Measurements from ENCODE around the gene GSDMA.

GSDMA gene

GRCh38 chr17:39963829-39964228, 1.0 kb downstream of the GSDMA start:
- Histone ChIP-seq H3K9me3 (replicated peaks in 1 of 2; ENCODE audit: control insufficient read depth in 2 of 2, insufficient read depth in 1 of 2, low read depth in 1 of 2, low read length in 2 of 2) (no peaks in the 10 kb centered on the region), H3K9ac (ENCODE audit: low read depth, low read length, poor library complexity) (no peak overlapping the region), H3K79me1 (ENCODE audit: low read depth, low read length) (no peaks in the 10 kb centered on the region), H2BK5ac (ENCODE audit: low read length) (no peak overlapping the region), H3K18ac (ENCODE audit: low read length) (peak overlapping the region; percentile 2), H3K4ac (ENCODE audit: low read length) (no peak overlapping the region), H3K36me3 (replicated peaks in 1 of 2; ENCODE audit: control insufficient read depth in 2 of 2, insufficient read depth in 2 of 2, low read length in 2 of 2) (no peaks in the 10 kb centered on the region), H2AK5ac (ENCODE audit: low read depth, low read length) (no peak overlapping the region), H3K23ac (ENCODE audit: low read depth, low read length, poor library complexity) (no peak overlapping the region), H2AFZ (ENCODE audit: low read length) (no peak overlapping the region), H3K4me2 (ENCODE audit: insufficient read depth, low read length, poor library complexity, severe bottlenecking) (no peak overlapping the region), H4K91ac (ENCODE audit: low read depth, low read length, poor library complexity) (no peak overlapping the region), H3K27me3 (ENCODE audit: control insufficient read depth in 3 of 3, insufficient read depth in 3 of 3, low read depth in 1 of 3, low read length in 3 of 3) (peaks cover 0 to 36% (median 0%) of the 10 kb centered on the region in 3 experiments), H3K27ac (replicated peaks; ENCODE audit: low read length) (no peak overlapping the region), H3K4me3 (ENCODE audit: low read length in 2 of 2) (no peak overlapping the region), H2BK12ac (ENCODE audit: low read length) (no peak overlapping the region), H2BK15ac (ENCODE audit: low read length) (no peak overlapping the region), H3K4me1 (ENCODE audit: control insufficient read depth in 2 of 2, insufficient read depth in 1 of 2, low read depth in 1 of 2, low read length in 2 of 2) (peaks cover 1 to 2% of the 10 kb centered on the region in 2 donors), H2BK120ac (ENCODE audit: low read depth, low read length) (no peak overlapping the region), H4K8ac (ENCODE audit: low read depth, low read length) (no peak overlapping the region), H3K14ac (ENCODE audit: low read length) (no peak overlapping the region)
- DNase-seq (ENCODE audit: low spot score): no peak
- WGBS, 2 donors (ENCODE audit: extremely low coverage in 2 of 2, insufficient read length in 2 of 2, insufficient replicate concordance in 1 of 2): no CpG with 5 or more reads among the region's 6 CpGs

GRCh38 chr17:39965017-39965699, 2.4 kb downstream of the GSDMA start:
- H3K9me3 ChIP-seq (replicated peaks in 1 of 2; ENCODE audit: control insufficient read depth in 2 of 2, insufficient read depth in 1 of 2, low read depth in 1 of 2, low read length in 2 of 2): no peaks in the 10 kb centered on the region
- H3K14ac ChIP-seq (ENCODE audit: low read length): no peak overlapping the region
- H3K4me3 ChIP-seq (ENCODE audit: low read length in 2 of 2): no peak overlapping the region
- no peak overlapping the region for H2AFZ ChIP-seq (ENCODE audit: low read length)
- H3K4me1 ChIP-seq (ENCODE audit: control insufficient read depth in 2 of 2, insufficient read depth in 1 of 2, low read depth in 1 of 2, low read length in 2 of 2): peaks cover 0 to 2% of the 10 kb centered on the region in 2 donors
- H4K91ac ChIP-seq (ENCODE audit: low read depth, low read length, poor library complexity): no peak overlapping the region
- no peaks in the 10 kb centered on the region for H3K79me1 ChIP-seq (ENCODE audit: low read depth, low read length)
- H2BK15ac ChIP-seq (ENCODE audit: low read length): no peak overlapping the region
- no peak overlapping the region for H3K27ac ChIP-seq (replicated peaks; ENCODE audit: low read length)
- no CpG with 5 or more reads among the region's 8 CpGs for WGBS, 2 donors (ENCODE audit: extremely low coverage in 2 of 2, insufficient read length in 2 of 2, insufficient replicate concordance in 1 of 2)
- H3K23ac ChIP-seq (ENCODE audit: low read depth, low read length, poor library complexity): no peak overlapping the region
- H4K8ac ChIP-seq (ENCODE audit: low read depth, low read length): no peak overlapping the region
- H3K18ac ChIP-seq (ENCODE audit: low read length): no peak overlapping the region
- H3K4ac ChIP-seq (ENCODE audit: low read length): no peak overlapping the region
- no peak for DNase-seq (ENCODE audit: low spot score)
- no peak overlapping the region for H2BK12ac ChIP-seq (ENCODE audit: low read length)
- peaks cover 0 to 47% (median 0%) of the 10 kb centered on the region in 3 experiments for H3K27me3 ChIP-seq (ENCODE audit: control insufficient read depth in 3 of 3, insufficient read depth in 3 of 3, low read depth in 1 of 3, low read length in 3 of 3)
- no peak overlapping the region for H3K4me2 ChIP-seq (ENCODE audit: insufficient read depth, low read length, poor library complexity, severe bottlenecking)
- H3K9ac ChIP-seq (ENCODE audit: low read depth, low read length, poor library complexity): no peak overlapping the region
- no peak overlapping the region for H2BK5ac ChIP-seq (ENCODE audit: low read length)
- H2AK5ac ChIP-seq (ENCODE audit: low read depth, low read length): peak overlapping the region; percentile 34
- no peak overlapping the region for H2BK120ac ChIP-seq (ENCODE audit: low read depth, low read length)
- no peaks in the 10 kb centered on the region for H3K36me3 ChIP-seq (replicated peaks in 1 of 2; ENCODE audit: control insufficient read depth in 2 of 2, insufficient read depth in 2 of 2, low read length in 2 of 2)

GRCh38 chr17:39966771-39967170, 4.0 kb downstream of the GSDMA start:
- no peak for DNase-seq (ENCODE audit: low spot score)
- H3K27ac ChIP-seq (replicated peaks; ENCODE audit: low read length): no peak overlapping the region

GRCh38 chr17:39968761-39969160, 6.0 kb downstream of the GSDMA start:
- no CpG with 5 or more reads among the region's 2 CpGs for WGBS, 2 donors (ENCODE audit: extremely low coverage in 2 of 2, insufficient read length in 2 of 2, insufficient replicate concordance in 1 of 2)
- H3K27ac ChIP-seq (replicated peaks; ENCODE audit: low read length): no peak overlapping the region

More at GRCh38 chr17:39966771-39967170, 4.0 kb downstream of the GSDMA start:
- Histone ChIP-seq H2AFZ (ENCODE audit: low read length) (no peak overlapping the region), H3K9me3 (replicated peaks in 1 of 2; ENCODE audit: control insufficient read depth in 2 of 2, insufficient read depth in 1 of 2, low read depth in 1 of 2, low read length in 2 of 2) (no peaks in the 10 kb centered on the region), H2BK5ac (ENCODE audit: low read length) (no peak overlapping the region), H3K4ac (ENCODE audit: low read length) (no peak overlapping the region), H3K27me3 (ENCODE audit: control insufficient read depth in 3 of 3, insufficient read depth in 3 of 3, low read depth in 1 of 3, low read length in 3 of 3) (peaks cover 0 to 58% (median 0%) of the 10 kb centered on the region in 3 experiments), H3K4me2 (ENCODE audit: insufficient read depth, low read length, poor library complexity, severe bottlenecking) (no peak overlapping the region), H2BK120ac (ENCODE audit: low read depth, low read length) (no peak overlapping the region), H3K14ac (ENCODE audit: low read length) (no peak overlapping the region), H4K8ac (ENCODE audit: low read depth, low read length) (no peak overlapping the region), H3K36me3 (replicated peaks in 1 of 2; ENCODE audit: control insufficient read depth in 2 of 2, insufficient read depth in 2 of 2, low read length in 2 of 2) (no peaks in the 10 kb centered on the region), H3K4me3 (ENCODE audit: low read length in 2 of 2) (no peak overlapping the region), H3K18ac (ENCODE audit: low read length) (no peak overlapping the region), H3K4me1 (ENCODE audit: control insufficient read depth in 2 of 2, insufficient read depth in 1 of 2, low read depth in 1 of 2, low read length in 2 of 2) (peaks cover 0 to 2% of the 10 kb centered on the region in 2 donors), H3K9ac (ENCODE audit: low read depth, low read length, poor library complexity) (no peak overlapping the region), H4K91ac (ENCODE audit: low read depth, low read length, poor library complexity) (no peak overlapping the region), H2AK5ac (ENCODE audit: low read depth, low read length) (no peak overlapping the region), H2BK12ac (ENCODE audit: low read length) (no peak overlapping the region), H2BK15ac (ENCODE audit: low read length) (no peak overlapping the region), H3K23ac (ENCODE audit: low read depth, low read length, poor library complexity) (no peak overlapping the region), H3K79me1 (ENCODE audit: low read depth, low read length) (no peaks in the 10 kb centered on the region)
- no CpG with 5 or more reads among the region's 6 CpGs for WGBS, 2 donors (ENCODE audit: extremely low coverage in 2 of 2, insufficient read length in 2 of 2, insufficient replicate concordance in 1 of 2)

More at GRCh38 chr17:39968761-39969160, 6.0 kb downstream of the GSDMA start:
- peaks cover 0 to 71% (median 0%) of the 10 kb centered on the region in 3 experiments for H3K27me3 ChIP-seq (ENCODE audit: control insufficient read depth in 3 of 3, insufficient read depth in 3 of 3, low read depth in 1 of 3, low read length in 3 of 3)
- no peak overlapping the region for H3K14ac ChIP-seq (ENCODE audit: low read length)
- no peak overlapping the region for H3K4me2 ChIP-seq (ENCODE audit: insufficient read depth, low read length, poor library complexity, severe bottlenecking)
- no peak for DNase-seq (ENCODE audit: low spot score)
- H2BK5ac ChIP-seq (ENCODE audit: low read length): no peak overlapping the region
- no peak overlapping the region for H2AFZ ChIP-seq (ENCODE audit: low read length)
- H4K91ac ChIP-seq (ENCODE audit: low read depth, low read length, poor library complexity): no peak overlapping the region
- H3K4me3 ChIP-seq (ENCODE audit: low read length in 2 of 2): no peak overlapping the region
- no peaks in the 10 kb centered on the region for H3K4me1 ChIP-seq (ENCODE audit: control insufficient read depth in 2 of 2, insufficient read depth in 1 of 2, low read depth in 1 of 2, low read length in 2 of 2)
- H3K9me3 ChIP-seq (replicated peaks in 1 of 2; ENCODE audit: control insufficient read depth in 2 of 2, insufficient read depth in 1 of 2, low read depth in 1 of 2, low read length in 2 of 2): no peaks in the 10 kb centered on the region
- H2BK12ac ChIP-seq (ENCODE audit: low read length): no peak overlapping the region
- no peak overlapping the region for H3K23ac ChIP-seq (ENCODE audit: low read depth, low read length, poor library complexity)
- no peak overlapping the region for H4K8ac ChIP-seq (ENCODE audit: low read depth, low read length)
- no peak overlapping the region for H2BK120ac ChIP-seq (ENCODE audit: low read depth, low read length)
- no peak overlapping the region for H3K4ac ChIP-seq (ENCODE audit: low read length)
- no peaks in the 10 kb centered on the region for H3K79me1 ChIP-seq (ENCODE audit: low read depth, low read length)
- no peak overlapping the region for H3K18ac ChIP-seq (ENCODE audit: low read length)
- H3K9ac ChIP-seq (ENCODE audit: low read depth, low read length, poor library complexity): no peak overlapping the region
- no peak overlapping the region for H2BK15ac ChIP-seq (ENCODE audit: low read length)
- no peak overlapping the region for H2AK5ac ChIP-seq (ENCODE audit: low read depth, low read length)
- no peaks in the 10 kb centered on the region for H3K36me3 ChIP-seq (replicated peaks in 1 of 2; ENCODE audit: control insufficient read depth in 2 of 2, insufficient read depth in 2 of 2, low read length in 2 of 2)
